Skeletal muscle satellite cell (primary cell): ENCODE measurements around the gene ELAVL2.

Source experiments
- H3K27me3 ChIP-seq: 2 replicates; pipeline ENCODE4 v1.7.0; 2013; ENCODE audit warnings: low read length; ENCODE audit not compliant: control insufficient read depth, insufficient read depth
- H3K36me3 ChIP-seq: 2 replicates; pipeline ENCODE4 v1.7.0; 2013; ENCODE audit warnings: mild to moderate bottlenecking, control low read depth, low read length; ENCODE audit not compliant: insufficient read depth
- H3K4me1 ChIP-seq: 2 replicates; pipeline ENCODE4 v1.7.0; 2013; ENCODE audit warnings: low read length; ENCODE audit not compliant: control insufficient read depth, insufficient read depth
- H3K4me2 ChIP-seq: 2 replicates; pipeline ENCODE4 v1.7.0; 2013; ENCODE audit warnings: mild to moderate bottlenecking, low read length
- H3K4me3 ChIP-seq: 2 replicates; pipeline ENCODE4 v1.7.0; 2013; ENCODE audit warnings: low read length
- H3K9ac ChIP-seq: 2 replicates; pipeline ENCODE4 v1.7.0; 2013; ENCODE audit warnings: mild to moderate bottlenecking, low read depth, low read length, moderate library complexity
- H3K9me3 ChIP-seq: replicated peaks from 2 replicates; pipeline ENCODE4 v1.7.0; 2013; ENCODE audit warnings: mild to moderate bottlenecking, control low read depth, low read length

Gene ELAVL2

DNA sequence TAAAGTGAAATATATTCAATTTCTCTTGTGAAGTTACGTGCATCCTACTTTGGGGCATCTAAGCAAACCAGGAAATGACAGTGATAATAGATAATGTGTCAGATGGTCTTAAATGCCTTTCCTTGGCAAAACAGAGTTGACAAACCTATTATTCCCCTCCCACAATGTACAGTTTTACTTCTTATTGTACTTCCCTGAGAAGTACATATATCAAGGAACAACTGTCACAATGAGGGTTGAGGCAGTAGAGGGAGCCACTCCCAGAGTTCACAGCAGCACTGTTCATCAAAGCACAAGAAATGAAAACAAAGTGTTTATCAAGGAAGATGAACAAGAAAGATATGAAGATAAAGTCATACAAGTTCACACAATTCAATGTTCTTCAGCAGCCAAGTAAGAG is 41.1 kb downstream of the ELAVL2 start:
- Histone ChIP-seq H3K9me3 (no peaks in the 10 kb centered on the region), H3K9ac (no peak overlapping the region), H3K4me1 (no peaks in the 10 kb centered on the region), H3K4me3 (no peak overlapping the region), H3K4me2 (no peak overlapping the region), H3K36me3 (no peaks in the 10 kb centered on the region), H3K27me3 (no peaks in the 10 kb centered on the region)

DNA sequence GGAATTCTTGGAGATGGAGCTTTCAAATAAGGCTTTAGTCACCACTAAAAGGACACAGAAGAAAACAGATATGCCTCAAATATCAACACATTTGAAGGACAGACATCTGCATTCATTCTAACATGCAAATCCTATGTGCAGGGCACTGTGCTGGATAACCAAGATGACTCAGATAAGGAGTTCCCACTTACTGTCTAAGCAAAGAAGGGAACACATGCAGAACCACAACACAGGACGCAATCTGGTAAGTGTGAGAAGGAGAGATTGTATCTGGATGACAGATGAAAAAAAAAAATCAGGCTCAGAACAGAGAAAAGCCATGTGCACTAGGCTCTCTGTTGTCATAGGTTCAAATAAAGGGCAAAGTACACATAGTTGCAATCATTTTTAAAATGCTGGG is 42.5 kb downstream of the ELAVL2 start:
- H3K27me3 ChIP-seq = no peaks in the 10 kb centered on the region
- no peak overlapping the region for H3K4me3 ChIP-seq
- peaks cover 9% of the 10 kb centered on the region for H3K4me1 ChIP-seq
- no peaks in the 10 kb centered on the region for H3K36me3 ChIP-seq
- no peak overlapping the region for H3K4me2 ChIP-seq
- H3K9ac ChIP-seq = no peak overlapping the region
- no peaks in the 10 kb centered on the region for H3K9me3 ChIP-seq

DNA sequence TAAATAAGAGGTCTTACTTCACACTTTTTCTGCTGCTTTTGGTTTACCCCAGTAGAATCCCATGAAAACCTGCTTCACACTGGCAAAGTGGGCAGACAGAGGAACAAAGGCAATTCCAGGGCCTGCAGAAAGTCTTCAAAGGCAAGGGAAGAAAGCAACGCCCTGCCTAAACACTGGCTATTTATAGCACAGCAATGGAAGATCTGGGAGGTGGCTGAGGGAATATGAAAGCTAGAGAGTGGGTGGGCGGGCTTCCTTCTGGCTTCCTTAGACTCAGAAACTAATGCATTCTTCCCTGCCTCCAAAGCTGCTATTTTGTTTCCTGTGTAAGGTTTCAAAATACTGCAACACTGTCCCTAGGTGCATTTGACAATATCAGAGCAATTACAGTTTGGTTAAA is 46.8 kb downstream of the ELAVL2 start:
- no peak overlapping the region for H3K4me3 ChIP-seq
- no peak overlapping the region for H3K9ac ChIP-seq
- H3K4me1 ChIP-seq = peaks cover 17% of the 10 kb centered on the region
- peak overlapping the region; percentile 32 for H3K4me2 ChIP-seq
- no peaks in the 10 kb centered on the region for H3K9me3 ChIP-seq
- H3K27me3 ChIP-seq = no peaks in the 10 kb centered on the region
- H3K36me3 ChIP-seq = no peaks in the 10 kb centered on the region

DNA sequence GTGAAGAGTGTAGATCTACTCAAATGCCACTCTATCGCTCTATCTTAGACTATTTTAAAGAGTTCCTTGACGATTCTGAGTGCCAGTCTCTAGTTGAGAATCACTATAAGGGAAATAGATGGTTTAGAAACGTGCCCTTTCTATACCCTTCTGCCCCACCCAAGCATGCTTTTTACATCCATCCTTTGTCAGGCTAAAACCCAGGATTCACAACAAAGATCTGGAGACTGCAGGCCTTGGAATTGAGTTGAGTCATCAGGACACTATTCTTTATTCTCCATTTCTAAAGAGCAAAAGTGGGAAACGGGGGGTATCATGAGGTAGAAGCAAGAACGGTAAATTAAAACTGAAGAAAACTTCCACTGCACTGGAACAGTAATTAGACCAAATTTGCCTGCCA is 48.7 kb downstream of the ELAVL2 start:
- peaks cover 23% of the 10 kb centered on the region for H3K4me1 ChIP-seq

DNA sequence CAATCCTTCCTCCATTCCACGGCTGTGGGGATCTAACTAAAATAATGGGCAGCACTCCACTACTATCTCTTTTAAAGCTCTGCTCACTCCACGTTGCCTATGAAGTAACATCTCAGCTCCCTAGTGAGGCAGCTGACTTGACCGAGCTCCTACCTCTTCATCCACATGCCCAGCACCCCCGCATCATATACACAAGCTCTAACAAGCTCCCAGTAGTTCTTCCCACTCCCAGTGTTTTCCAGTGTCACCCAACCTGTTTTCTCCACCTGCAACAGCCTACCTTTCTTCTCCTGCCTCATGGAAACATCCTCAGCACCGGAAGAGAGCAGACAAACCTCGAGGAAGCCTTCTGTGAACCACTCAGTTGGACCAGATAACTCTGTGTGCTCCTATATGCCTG is 50.5 kb downstream of the ELAVL2 start:
- H3K27me3 ChIP-seq = no peaks in the 10 kb centered on the region
- no peak overlapping the region for H3K4me3 ChIP-seq
- H3K36me3 ChIP-seq = no peaks in the 10 kb centered on the region
- H3K4me1 ChIP-seq = peaks cover 41% of the 10 kb centered on the region
- no peak overlapping the region for H3K4me2 ChIP-seq
- no peaks in the 10 kb centered on the region for H3K9me3 ChIP-seq
- H3K9ac ChIP-seq = no peak overlapping the region

More for the DNA sequence above, 48.7 kb downstream of the ELAVL2 start:
- Histone ChIP-seq H3K27me3 (no peaks in the 10 kb centered on the region), H3K4me2 (no peak overlapping the region), H3K9me3 (no peaks in the 10 kb centered on the region), H3K4me3 (no peak overlapping the region), H3K9ac (no peak overlapping the region), H3K36me3 (no peaks in the 10 kb centered on the region)

DNA sequence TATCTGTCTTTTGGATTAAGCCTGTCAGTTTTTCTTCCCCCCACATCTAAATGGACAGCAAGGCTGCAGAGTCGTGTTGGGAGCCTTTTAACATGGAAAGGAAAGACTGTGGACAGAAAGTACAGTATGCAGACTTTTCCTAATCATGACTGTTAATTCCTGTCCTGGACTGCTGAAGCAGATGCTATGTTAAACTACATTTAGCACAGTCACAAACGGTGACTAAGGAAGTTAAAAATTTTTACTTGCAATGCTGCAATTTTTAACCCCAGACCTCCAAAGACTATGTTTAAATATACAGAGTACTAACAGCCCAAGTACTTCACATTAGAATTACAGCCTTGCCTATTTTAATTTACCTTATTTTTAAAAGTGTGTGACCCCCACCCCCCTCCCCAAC is 51.8 kb downstream of the ELAVL2 start:
- Histone ChIP-seq H3K4me1 (peaks cover 50% of the 10 kb centered on the region), H3K27me3 (no peaks in the 10 kb centered on the region), H3K9ac (no peak overlapping the region), H3K9me3 (no peaks in the 10 kb centered on the region), H3K4me2 (no peak overlapping the region), H3K36me3 (no peaks in the 10 kb centered on the region), H3K4me3 (no peak overlapping the region)

DNA sequence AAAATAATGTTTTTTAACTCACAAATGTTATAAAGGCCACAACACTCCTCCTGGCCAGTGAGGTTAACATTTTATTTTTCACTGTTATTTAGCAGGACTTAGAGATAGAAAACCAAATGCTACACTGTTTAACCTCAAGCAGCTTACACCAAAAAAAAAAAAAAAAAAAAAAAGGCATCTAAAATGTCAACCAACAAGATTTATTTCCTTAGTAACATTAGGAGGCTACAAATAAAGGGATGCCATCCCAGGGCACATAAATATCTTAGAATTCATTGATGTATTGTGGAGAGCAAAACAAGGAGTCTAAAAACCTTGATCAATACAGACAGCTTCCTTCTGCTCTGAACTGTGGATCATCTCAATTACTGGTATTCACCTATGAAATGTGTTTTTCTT is 53.7 kb downstream of the ELAVL2 start:
- peak overlapping the region; percentile 18 for H3K9ac ChIP-seq
- H3K36me3 ChIP-seq = no peaks in the 10 kb centered on the region
- H3K4me1 ChIP-seq = peaks cover 52% of the 10 kb centered on the region

DNA sequence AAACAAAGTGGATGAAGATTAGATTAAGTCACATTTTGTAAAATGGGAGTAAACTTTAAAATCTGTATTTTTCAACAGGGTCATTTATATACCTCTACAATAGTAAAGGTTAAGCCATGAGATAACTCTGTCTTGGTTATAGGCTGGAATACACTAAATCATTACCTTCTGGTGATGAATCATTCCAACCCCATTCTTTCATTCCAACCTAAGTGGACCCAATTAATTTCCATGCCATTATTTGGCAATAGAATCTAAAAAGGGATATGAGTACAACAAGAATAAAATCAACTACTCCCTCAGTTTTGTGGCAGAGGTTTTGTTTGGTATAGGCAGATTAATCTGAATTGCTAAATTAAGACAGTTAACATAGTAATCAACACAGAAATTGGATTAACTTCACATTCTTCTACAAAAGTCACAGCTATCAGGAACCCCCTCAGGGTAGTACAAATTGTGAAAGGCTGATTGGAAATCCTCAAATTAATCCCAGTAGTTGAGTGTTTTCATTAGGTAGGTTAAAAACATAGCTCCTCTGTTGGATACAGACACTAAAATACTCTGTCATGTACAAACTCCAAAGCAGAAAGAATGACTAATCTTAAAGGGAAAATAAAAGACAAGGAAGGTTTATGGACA is 54.2 kb downstream of the ELAVL2 start:
- Histone ChIP-seq H3K9ac (peak overlapping the region; percentile 18), H3K4me3 (no peak overlapping the region), H3K4me1 (peaks cover 52% of the 10 kb centered on the region), H3K4me2 (peak overlapping the region; percentile 11), H3K9me3 (no peaks in the 10 kb centered on the region), H3K36me3 (no peaks in the 10 kb centered on the region), H3K27me3 (no peaks in the 10 kb centered on the region)

More for the DNA sequence above, 53.7 kb downstream of the ELAVL2 start:
- no peak overlapping the region for H3K4me2 ChIP-seq
- no peaks in the 10 kb centered on the region for H3K27me3 ChIP-seq
- no peak overlapping the region for H3K4me3 ChIP-seq
- no peaks in the 10 kb centered on the region for H3K9me3 ChIP-seq

DNA sequence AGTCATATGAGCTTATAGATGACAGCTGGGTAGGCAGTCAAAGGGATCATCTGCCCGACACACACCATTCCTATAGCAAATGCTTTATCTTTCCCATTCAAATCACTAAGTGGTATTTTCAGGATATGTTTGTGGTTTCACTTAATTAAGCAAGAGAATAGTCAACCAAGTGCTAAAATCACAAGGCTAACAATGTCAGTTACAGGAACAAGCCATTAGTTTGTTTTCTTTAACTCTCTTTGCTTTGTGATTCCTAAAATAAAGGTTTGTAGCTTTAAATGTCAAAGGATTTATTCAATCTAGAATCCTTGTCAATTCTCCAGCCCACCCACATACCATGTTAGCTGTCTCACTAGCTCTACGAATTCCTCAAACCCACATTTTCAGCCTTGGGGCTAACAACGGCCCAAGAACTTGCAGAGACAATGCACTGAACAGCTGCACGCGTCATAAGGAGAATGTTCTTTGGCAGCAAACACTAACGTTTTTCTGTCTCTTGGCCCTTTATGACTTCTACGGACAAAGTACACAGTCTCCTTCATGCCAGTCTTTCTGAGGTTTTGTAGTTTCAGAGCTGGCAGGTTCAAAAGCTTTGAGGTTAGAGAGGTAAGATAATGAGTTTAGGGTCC is 56.6 kb downstream of the ELAVL2 start:
- Histone ChIP-seq H3K9me3 (no peaks in the 10 kb centered on the region), H3K4me2 (peak overlapping the region; percentile 63), H3K4me1 (peaks cover 50% of the 10 kb centered on the region), H3K4me3 (peak overlapping the region; percentile 50), H3K27me3 (no peaks in the 10 kb centered on the region), H3K36me3 (no peaks in the 10 kb centered on the region), H3K9ac (peak overlapping the region; percentile 65)

DNA sequence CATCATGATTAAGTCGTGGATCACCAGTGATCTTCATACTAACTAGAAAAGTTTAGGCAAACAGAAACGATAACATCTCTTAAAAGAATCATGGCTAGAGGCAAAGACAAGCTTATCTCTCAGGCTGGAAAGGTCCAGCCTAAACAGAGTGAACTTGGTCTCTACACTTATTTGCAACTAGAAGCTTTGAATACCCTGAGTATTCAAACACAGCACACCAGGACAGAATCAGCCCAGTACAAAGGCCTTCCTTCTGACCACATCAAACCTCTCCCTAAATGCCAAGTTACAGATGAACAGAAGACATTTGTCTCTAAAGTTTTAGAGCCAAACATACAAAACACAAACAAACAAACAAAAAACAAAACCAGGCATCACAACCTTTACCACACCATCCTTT is 57.2 kb downstream of the ELAVL2 start:
- Histone ChIP-seq H3K27me3 (no peaks in the 10 kb centered on the region), H3K36me3 (no peaks in the 10 kb centered on the region), H3K4me3 (peak overlapping the region; percentile 50), H3K9ac (peak overlapping the region; percentile 57), H3K4me1 (peaks cover 50% of the 10 kb centered on the region), H3K9me3 (no peaks in the 10 kb centered on the region), H3K4me2 (peak overlapping the region; percentile 61)

DNA sequence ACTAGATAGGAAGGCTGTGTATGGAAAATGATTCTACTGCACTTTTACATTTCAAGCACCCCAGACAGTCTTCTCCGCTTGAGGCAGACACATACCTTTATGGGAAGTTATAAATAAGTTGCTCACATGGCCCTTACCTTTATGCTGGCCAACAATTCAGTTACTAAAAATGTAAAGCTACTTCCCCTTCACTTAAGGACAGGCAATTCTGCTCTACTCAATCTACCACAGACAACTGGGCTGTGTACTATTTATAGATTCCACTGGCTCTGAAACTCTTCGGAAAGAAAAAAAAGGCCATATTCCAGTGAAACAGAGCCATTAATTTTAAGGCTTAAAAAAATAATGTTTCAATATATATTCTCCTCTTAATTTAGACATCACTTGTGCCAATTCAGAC is 59.4 kb downstream of the ELAVL2 start:
- H3K27me3 ChIP-seq = no peaks in the 10 kb centered on the region
- no peak overlapping the region for H3K9ac ChIP-seq
- no peaks in the 10 kb centered on the region for H3K9me3 ChIP-seq
- H3K4me1 ChIP-seq = peaks cover 37% of the 10 kb centered on the region
- no peak overlapping the region for H3K4me3 ChIP-seq
- no peaks in the 10 kb centered on the region for H3K36me3 ChIP-seq
- H3K4me2 ChIP-seq = no peak overlapping the region

DNA sequence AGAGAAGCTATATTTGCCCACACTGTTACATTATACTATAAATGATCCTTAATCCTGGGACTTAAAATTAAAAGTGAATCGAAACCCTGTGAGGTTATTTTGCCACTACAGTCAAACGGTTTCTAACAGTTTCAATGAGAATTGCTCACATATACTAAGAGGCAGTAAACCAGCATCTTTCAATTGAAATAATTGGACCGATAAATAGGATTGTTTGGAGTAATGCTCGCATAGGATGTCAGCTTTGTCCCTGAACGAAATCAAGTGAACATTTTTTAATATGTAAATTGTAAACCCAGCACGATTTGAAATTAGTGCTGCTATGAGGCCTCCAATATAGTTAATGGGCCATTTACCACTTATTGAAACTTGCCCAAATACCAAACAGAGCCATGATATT is 60.5 kb downstream of the ELAVL2 start:
- peaks cover 26% of the 10 kb centered on the region for H3K4me1 ChIP-seq
- no peaks in the 10 kb centered on the region for H3K9me3 ChIP-seq
- H3K27me3 ChIP-seq = no peaks in the 10 kb centered on the region
- no peak overlapping the region for H3K4me2 ChIP-seq
- H3K4me3 ChIP-seq = no peak overlapping the region
- no peaks in the 10 kb centered on the region for H3K36me3 ChIP-seq
- no peak overlapping the region for H3K9ac ChIP-seq
